GM19324 (cell line): Measurements from ENCODE around the gene CFAP54.

Source experiments
- ATAC-seq: cut with Tn5 transposase; IDR thresholded peaks from one replicate; pipeline ENCODE4 v1.9.1; 2021; ENCODE audit warnings: mild to moderate bottlenecking, moderate library complexity; ENCODE audit not compliant: unreplicated experiment, low FRiP score

CFAP54 gene

GRCh38 chr12:96912943-96913342 is 423.6 kb downstream of the CFAP54 start:
- ATAC-seq: no peak

DNA sequence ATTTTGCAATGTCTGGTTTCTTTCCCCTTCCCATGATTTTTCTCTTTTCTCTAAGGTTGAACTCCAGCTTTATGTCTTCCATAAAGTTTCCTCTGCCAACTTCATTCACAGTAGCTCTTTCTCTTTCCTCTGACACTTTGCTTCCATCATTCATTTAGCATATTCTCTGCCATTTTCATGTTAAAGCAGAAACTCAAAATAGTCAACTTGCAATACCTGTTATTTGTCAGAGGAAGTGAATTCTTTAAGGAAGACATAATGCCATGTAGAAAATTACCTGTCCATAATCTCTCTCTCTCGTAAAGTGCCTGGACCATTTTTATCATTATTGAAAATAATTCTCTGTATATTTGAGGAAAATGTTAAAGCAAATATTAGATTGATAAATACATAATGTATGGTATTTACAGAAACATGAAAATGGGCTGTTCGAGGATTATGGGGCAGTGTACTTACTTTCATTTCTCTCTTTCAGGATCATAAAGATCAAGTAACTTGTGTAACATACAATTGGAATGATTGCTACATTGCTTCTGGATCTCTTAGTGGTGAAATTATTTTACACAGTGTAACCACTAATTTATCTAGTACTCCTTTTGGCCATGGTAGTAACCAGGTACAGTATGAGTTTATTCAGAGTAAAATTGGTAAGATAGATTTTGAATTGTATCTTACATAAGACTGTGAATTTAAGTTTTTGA is 430.3 kb downstream of the CFAP54 start:
- no peak for ATAC-seq
